GM23338 (cell line): ENCODE measurements around the gene CCDC63.

ENCODE experiments used
- CREB1 ChIP-seq: fragments of 250-450 bp; sonication (Bioruptor Pico); IDR thresholded peaks from 2 replicates; pipeline ENCODE4 v1.5.0; 2020; ENCODE audit warnings: low read depth, mild to moderate bottlenecking, moderate library complexity
- CTCF ChIP-seq, 2 experiments: fragments of 200-600 bp in 1 of 2; sonication (generic) in 1 of 2; conservative IDR thresholded peaks; 2 replicates each; pipeline versions ENCODE4 v1.5.1 to v1.6.1; 2016 to 2017; ENCODE audit warnings: antibody characterized with exemption in 2 of 2, low read depth in 2 of 2, mild to moderate bottlenecking in 2 of 2, moderate library complexity in 1 of 2
- EZH2phosphoT487 ChIP-seq: fragments of 200-600 bp; sonication (generic); IDR thresholded peaks from one replicate; pipeline ENCODE4 v1.8.1; 2018; ENCODE audit warnings: antibody characterized with exemption; ENCODE audit not compliant: unreplicated experiment

- no peak for TF ChIP-seq CREB1
- TF ChIP-seq CTCF (conservative IDR thresholded peaks at IDR 0.05; ENCODE audit: low read depth in 2 of 2), result no peak
- TF ChIP-seq EZH2phosphoT487, result no peak
Measured at GRCh38 chr12:110912263-110912662, 65.5 kb downstream of the CCDC63 start.
